Astrocyte of the spinal cord (primary cell): ENCODE measurements around the gene PLD2.
"Not testable (repeated sequence)": the region's sequence is repeated elsewhere in the genome, so short reads cannot be mapped to it uniquely, and the experiment has no call there.

Experiments
- DNase-seq: peaks from one replicate; pipeline ENCODE4 v3.0.0; 2011; ENCODE audit warnings: low read depth, low spot score
- H3K4me3 ChIP-seq: 2 replicates; pipeline ENCODE4 v1.5.1; 2011; ENCODE audit warnings: low read depth, mild to moderate bottlenecking, low read length, moderate library complexity
- in situ Hi-C: cut with HindIII; loops from 2 replicates; pipeline ENCODE4 v1.10.0; 2017; ENCODE audit warnings: low sequenced_read_pairs
- TF ChIP-seq, protein P1 (sequence below): IDR thresholded peaks from 2 replicates; pipeline ENCODE4 v1.5.1; 2012; ENCODE audit warnings: low read depth, mild to moderate bottlenecking, low read length, inconsistent platforms

PLD2 gene

GRCh38 chr17:4815043-4815675 lies 8.2 kb downstream of the PLD2 start:
- TF ChIP-seq, protein P1, sequence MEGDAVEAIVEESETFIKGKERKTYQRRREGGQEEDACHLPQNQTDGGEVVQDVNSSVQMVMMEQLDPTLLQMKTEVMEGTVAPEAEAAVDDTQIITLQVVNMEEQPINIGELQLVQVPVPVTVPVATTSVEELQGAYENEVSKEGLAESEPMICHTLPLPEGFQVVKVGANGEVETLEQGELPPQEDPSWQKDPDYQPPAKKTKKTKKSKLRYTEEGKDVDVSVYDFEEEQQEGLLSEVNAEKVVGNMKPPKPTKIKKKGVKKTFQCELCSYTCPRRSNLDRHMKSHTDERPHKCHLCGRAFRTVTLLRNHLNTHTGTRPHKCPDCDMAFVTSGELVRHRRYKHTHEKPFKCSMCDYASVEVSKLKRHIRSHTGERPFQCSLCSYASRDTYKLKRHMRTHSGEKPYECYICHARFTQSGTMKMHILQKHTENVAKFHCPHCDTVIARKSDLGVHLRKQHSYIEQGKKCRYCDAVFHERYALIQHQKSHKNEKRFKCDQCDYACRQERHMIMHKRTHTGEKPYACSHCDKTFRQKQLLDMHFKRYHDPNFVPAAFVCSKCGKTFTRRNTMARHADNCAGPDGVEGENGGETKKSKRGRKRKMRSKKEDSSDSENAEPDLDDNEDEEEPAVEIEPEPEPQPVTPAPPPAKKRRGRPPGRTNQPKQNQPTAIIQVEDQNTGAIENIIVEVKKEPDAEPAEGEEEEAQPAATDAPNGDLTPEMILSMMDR: peak; percentile 50
- no peak for DNase-seq
- in situ Hi-C loops: no loop called here
- H3K4me3 ChIP-seq: no peak overlapping the region

GRCh38 chr17:4816826-4817225 lies 9.9 kb downstream of the PLD2 start:
- TF ChIP-seq, protein P1: no peak
- in situ Hi-C loops: no loop called here
- H3K4me3 ChIP-seq: no peak overlapping the region
- no peak for DNase-seq

DNA sequence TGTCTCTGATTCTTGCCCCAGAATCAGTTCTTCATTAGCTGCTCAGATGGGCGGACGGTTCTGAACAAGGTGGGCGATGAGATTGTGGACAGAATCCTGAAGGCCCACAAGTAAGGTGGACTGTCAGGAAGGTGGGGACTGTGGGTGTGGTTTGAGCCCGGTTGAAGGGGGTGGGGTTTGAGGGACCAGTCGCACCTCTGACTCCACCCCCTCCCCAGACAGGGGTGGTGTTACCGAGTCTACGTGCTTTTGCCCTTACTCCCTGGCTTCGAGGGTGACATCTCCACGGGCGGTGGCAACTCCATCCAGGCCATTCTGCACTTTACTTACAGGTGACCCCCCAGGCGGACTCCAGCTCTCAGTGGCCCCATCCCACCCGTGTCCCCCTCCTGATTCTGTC lies 11.3 kb downstream of the PLD2 start:
- TF ChIP-seq, protein P1: no peak
- DNase-seq: no peak
- in situ Hi-C loops: no loop called here
- no peak overlapping the region for H3K4me3 ChIP-seq

- DNase-seq: no peak
- in situ Hi-C loops: no loop called here
- TF ChIP-seq, protein P1: no peak
- H3K4me3 ChIP-seq: no peak overlapping the region
Observed at GRCh38 chr17:4822835-4823234, 15.9 kb downstream of the PLD2 start.

DNA sequence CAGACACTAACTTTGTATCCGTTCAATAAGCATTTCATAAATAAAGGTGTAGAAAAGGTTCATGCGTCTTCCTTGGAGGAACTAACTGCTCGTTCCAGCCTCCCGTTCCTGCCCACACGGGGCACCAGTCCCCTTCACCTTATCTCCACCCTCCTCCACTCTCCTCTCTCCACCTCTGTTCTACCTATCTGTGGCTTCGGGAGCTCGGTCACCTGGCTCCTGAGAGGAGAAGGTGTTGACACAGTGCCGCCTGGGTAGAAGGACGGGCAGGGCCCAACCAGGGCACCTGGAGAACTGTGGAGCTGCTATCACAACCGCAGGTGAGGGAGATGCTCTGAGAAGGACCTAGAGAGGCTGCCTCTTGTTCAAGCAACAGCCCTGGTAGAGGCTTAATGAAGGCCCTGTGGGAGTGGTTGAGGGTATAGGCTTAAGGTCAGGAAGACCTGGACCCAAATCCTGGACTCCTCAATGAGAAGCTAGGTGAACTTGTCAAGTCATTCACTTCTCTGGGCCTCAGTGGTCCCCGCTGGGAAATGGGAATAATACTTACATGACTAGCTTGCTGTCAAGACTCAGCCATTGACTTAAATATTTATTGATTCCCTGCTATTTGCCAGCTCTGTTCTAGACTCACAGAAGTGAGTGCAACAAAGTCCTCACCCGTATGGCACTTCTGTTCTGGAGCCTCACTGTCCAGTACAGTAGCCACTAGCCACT lies 16.6 kb downstream of the PLD2 start:
- H3K4me3 ChIP-seq: no peak overlapping the region
- TF ChIP-seq, protein P1: no peak
- in situ Hi-C loops: no loop called here
- DNase-seq: no peak

DNA sequence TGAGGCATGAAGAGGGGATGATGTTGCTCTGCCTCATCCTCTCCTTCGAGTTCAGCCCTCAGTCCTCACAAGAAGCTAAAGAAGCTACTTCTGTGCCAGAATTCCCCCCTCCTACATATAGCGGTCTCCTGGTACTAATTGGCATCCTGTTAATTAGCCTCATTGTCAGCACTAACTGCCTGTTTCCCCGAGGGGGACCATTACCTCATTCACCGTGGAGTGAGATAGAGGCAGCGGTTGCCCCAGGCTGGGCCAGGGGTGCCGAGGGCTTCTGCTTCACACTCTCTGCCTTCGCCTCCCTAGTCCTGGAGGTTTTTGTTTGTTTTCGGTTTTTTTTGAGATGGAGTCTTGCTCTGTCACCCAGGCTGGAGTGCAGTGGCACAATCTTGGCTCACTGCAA lies 20.4 kb downstream of the PLD2 start:
- TF ChIP-seq, protein P1: no peak
- no peak for DNase-seq
- in situ Hi-C loops: no loop called here
- no peak overlapping the region for H3K4me3 ChIP-seq

- in situ Hi-C loops, DNase-seq: not testable (repeated sequence)
- H3K4me3 ChIP-seq: peak overlapping the region; percentile 83
Observed at GRCh38 chr17:4832829-4833177, 25.9 kb downstream of the PLD2 start.
